Retinal pigment epithelial cell (primary cell): ENCODE measurements around the gene SPTA1.
"Not testable (repeated sequence)": the region's sequence is repeated elsewhere in the genome, so short reads cannot be mapped to it uniquely, and the experiment has no call there.

Experiments used
- DNase-seq: peaks from one replicate; pipeline ENCODE4 v3.0.0-alpha.2; 2010; ENCODE audit warnings: low read depth
- H3K4me3 ChIP-seq: 2 replicates; pipeline ENCODE4 v1.5.1; 2011; ENCODE audit warnings: mild to moderate bottlenecking, low read length, control low read depth, moderate library complexity
- TF ChIP-seq, protein P1 (sequence below): conservative IDR thresholded peaks from 2 replicates; pipeline ENCODE4 v1.5.1; 2011; ENCODE audit warnings: low read depth, low read length, control low read depth, inconsistent platforms

Gene SPTA1

GRCh38 chr1:158700552-158700951, 14.0 kb upstream of the SPTA1 start, which contains the start of gene OR6K2:
Gene OR6K2, minus strand, starts transcription at chr1:158700652. Its CDS starts 0 bp downstream, at chr1:158700652.
- H3K4me3 ChIP-seq, result no peak within 1 kb of the TSS
- TF ChIP-seq, protein P1, sequence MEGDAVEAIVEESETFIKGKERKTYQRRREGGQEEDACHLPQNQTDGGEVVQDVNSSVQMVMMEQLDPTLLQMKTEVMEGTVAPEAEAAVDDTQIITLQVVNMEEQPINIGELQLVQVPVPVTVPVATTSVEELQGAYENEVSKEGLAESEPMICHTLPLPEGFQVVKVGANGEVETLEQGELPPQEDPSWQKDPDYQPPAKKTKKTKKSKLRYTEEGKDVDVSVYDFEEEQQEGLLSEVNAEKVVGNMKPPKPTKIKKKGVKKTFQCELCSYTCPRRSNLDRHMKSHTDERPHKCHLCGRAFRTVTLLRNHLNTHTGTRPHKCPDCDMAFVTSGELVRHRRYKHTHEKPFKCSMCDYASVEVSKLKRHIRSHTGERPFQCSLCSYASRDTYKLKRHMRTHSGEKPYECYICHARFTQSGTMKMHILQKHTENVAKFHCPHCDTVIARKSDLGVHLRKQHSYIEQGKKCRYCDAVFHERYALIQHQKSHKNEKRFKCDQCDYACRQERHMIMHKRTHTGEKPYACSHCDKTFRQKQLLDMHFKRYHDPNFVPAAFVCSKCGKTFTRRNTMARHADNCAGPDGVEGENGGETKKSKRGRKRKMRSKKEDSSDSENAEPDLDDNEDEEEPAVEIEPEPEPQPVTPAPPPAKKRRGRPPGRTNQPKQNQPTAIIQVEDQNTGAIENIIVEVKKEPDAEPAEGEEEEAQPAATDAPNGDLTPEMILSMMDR, result no peak
- DNase-seq, result no peak

- DNase-seq, result no peak
- no peak overlapping the region for H3K4me3 ChIP-seq
- TF ChIP-seq, protein P1, result no peak
Observed at GRCh38 chr1:158694596-158694995, 8.1 kb upstream of the SPTA1 start.

DNA sequence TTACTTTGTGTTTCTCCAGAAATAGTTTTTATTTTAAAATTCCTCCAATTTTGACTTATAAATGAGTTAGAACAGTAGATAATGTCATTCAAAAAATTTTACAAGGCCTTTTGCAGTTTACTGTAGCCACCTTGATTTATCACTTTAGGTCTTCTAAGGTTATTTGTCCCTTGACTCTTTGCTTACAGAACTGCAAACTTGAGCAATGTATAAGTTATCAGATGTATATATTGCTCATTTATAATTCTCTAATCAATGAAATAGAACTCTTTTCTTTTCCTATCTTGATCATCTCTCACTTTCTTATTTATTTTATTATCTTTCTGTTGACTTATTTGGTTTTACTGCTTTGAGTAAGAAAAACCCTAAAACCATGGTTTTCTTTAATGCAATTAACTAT, 5.8 kb upstream of the SPTA1 start:
- no peak for DNase-seq
- H3K4me3 ChIP-seq, result no peak overlapping the region
- TF ChIP-seq, protein P1, result no peak

GRCh38 chr1:158691907-158692306, 5.4 kb upstream of the SPTA1 start:
- DNase-seq, result no peak
- H3K4me3 ChIP-seq, result no peak overlapping the region
- TF ChIP-seq, protein P1, result no peak

GRCh38 chr1:158691149-158691548, 4.6 kb upstream of the SPTA1 start:
- H3K4me3 ChIP-seq, DNase-seq: not testable (repeated sequence)

- TF ChIP-seq, protein P1, result no peak
- no peak overlapping the region for H3K4me3 ChIP-seq
- no peak for DNase-seq
Observed at GRCh38 chr1:158689875-158690274, 3.4 kb upstream of the SPTA1 start.

DNA sequence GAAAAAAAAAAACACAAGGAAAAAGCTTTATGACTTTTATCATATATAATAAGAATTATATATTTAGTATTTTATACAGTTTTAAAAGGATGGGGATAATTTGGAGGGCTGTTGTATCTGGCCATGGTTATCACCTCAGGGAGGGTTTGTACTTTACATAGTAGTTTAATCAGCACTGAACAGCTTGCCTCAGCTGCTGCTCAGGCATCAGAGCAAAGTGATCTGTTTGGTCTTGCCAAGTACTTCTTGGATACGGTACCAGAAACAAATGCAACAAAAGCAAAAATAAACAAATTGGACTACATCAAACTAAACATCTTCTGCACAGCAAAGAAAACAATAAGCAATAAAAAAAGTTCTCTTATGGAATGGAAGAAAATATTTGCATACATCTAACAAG, 2.6 kb upstream of the SPTA1 start:
- TF ChIP-seq, protein P1, result no peak
- no peak for DNase-seq
- H3K4me3 ChIP-seq, result no peak overlapping the region

GRCh38 chr1:158688343-158688742, 1.8 kb upstream of the SPTA1 start:
- not testable (repeated sequence) for DNase-seq, H3K4me3 ChIP-seq
